Psoas muscle (tissue), 8 donors: Measurements from ENCODE around the gene EMC6. TPM values are rescaled to one million over a fixed set of nuclear protein-coding genes. Genes with fewer than 3 reads are reported as not detected.

Experiments used
- ATAC-seq, 4 donors: fragments of 200-7000 bp; cut with Tn5 transposase; one replicate each; pipeline ENCODE4 v1.9.1; 2020; ENCODE audit warnings: moderate library complexity in 3 of 4, mild to moderate bottlenecking in 2 of 4
- DNase-seq, 2 donors: peaks; one replicate each; pipeline ENCODE4 v3.0.0-alpha.2; 2020
- H3K27ac ChIP-seq: fragments of 200-600 bp; one replicate; pipeline ENCODE4 v1.8.0; 2022
- H3K27me3 ChIP-seq, 3 donors: fragments of 200-600 bp in 1 of 3; one replicate each; pipeline versions ENCODE4 v1.6.1 to v1.8.0; 2013 to 2022; ENCODE audit warnings: low read length in 2 of 3, mild to moderate bottlenecking in 2 of 3, moderate library complexity in 1 of 3; ENCODE audit not compliant: insufficient read depth in 3 of 3
- H3K36me3 ChIP-seq, 2 donors: fragments of 200-600 bp in 1 of 2; one replicate each; pipeline versions ENCODE4 v1.6.1 to v1.8.0; 2013 to 2022; ENCODE audit warnings: low read depth in 1 of 2, mild to moderate bottlenecking in 1 of 2, moderate library complexity in 1 of 2; ENCODE audit not compliant: insufficient read depth in 1 of 2
- H3K4me1 ChIP-seq: fragments of 200-600 bp; one replicate; pipeline ENCODE4 v1.8.0; 2022
- H3K4me3 ChIP-seq: fragments of 200-600 bp; one replicate; pipeline ENCODE4 v1.8.0; 2022; ENCODE audit warnings: mild to moderate bottlenecking
- H3K9me3 ChIP-seq: fragments of 200-600 bp; one replicate; pipeline ENCODE4 v1.8.0; 2022
- CTCF ChIP-seq: fragments of 200-600 bp; IDR thresholded peaks from one replicate; pipeline ENCODE4 v1.8.0; 2022; ENCODE audit warnings: antibody characterized with exemption
- WGBS, 3 donors: extraction: QIAGEN DNeasy Blood & Tissue Kit; methylation state at CpG; one replicate each; pipeline versions ENCODE4 v1.1.6 to v1.1.7; 2013; 5-methylcytosine and 5-hydroxymethylcytosine counted together
- intact Hi-C, 2 donors: fragments of 100-400 bp; cut with DNase I; formaldehyde crosslinking; loops; one replicate each; pipeline versions ENCODE4 v1.11.0 to v1.14.2; 2022
- polyA plus RNA-seq, 3 donors: library from polyadenylated mRNA; stranded (reverse); fragments of 200-250 nt; gene quantifications; one replicate each; pipeline ENCODE4 v1.2.3, GENCODE V29; 2013
- total RNA-seq, 4 donors: library from RNA; stranded (reverse); fragmentation: NEBNext Ultra II Directional in 2 of 4; extraction: Animal tissue kit (Norgen Biotek cat#: 25700) in 2 of 4; gene quantifications; one replicate each; pipeline versions ENCODE4 v1.2.1 to v1.2.4, GENCODE V29; 2021 to 2023
- donor health status: healthy with polysubstance abuse.
- donor health status: DM: no; HTN: no; CAD: no; lungs with moderate emphysema.
- donor health status: Bipolar disorder and iron deficiency.
- donor health status: healthy.
- donor health status: DM: yes; HTN: yes; CAD: no.
- donor health status: DM: no; HTN: no; CAD: no.
- donor health status: DM: no; HTN: no; CAD: no.
- donor health status: DM: yes; HTN: yes; CAD: no.

EMC6 gene
- total and polyA plus RNA-seq, 7 donors, result 91.6 to 270 (median 135) TPM

- ATAC-seq (no peak), DNase-seq (no peak)
- WGBS, 3 donors, result 65 to 71% (median 71%) methylated on average over 19 to 20 of the region's 20 CpGs
- H3K4me1 ChIP-seq, result no peaks in the 10 kb centered on the region
- H3K4me3 ChIP-seq, result no peak overlapping the region
- peaks cover 0 to 21% of the 10 kb centered on the region in 2 donors for H3K36me3 ChIP-seq
- H3K27ac ChIP-seq, result no peak overlapping the region
- TF ChIP-seq CTCF, result no peak
- no peaks in the 10 kb centered on the region for H3K9me3 ChIP-seq
- intact Hi-C loops, result loop anchor here (5.0 kb wide), 3 partner anchors 43 to 138 kb away; partner anchors contain the start of gene HASPIN (in 1 of the 2)
- H3K27me3 ChIP-seq, result no peaks in the 10 kb centered on the region
Observed at GRCh38 chr17:3679531-3680126, 11.0 kb downstream of the EMC6 start.

- intact Hi-C loops, result loop anchor here (5.0 kb wide), 3 partner anchors 41 to 136 kb away; partner anchors contain the start of gene HASPIN (in 1 of the 2)
- WGBS, 3 donors, result 84 to 91% (median 87%) methylated on average over 12 of the region's 12 CpGs
- no peak for TF ChIP-seq CTCF
Observed at GRCh38 chr17:3681057-3681456, 12.4 kb downstream of the EMC6 start.

GRCh38 chr17:3681565-3681964 lies 13.0 kb downstream of the EMC6 start:
- intact Hi-C loops, result loop anchor here (5.0 kb wide), 3 partner anchors 41 to 136 kb away; partner anchors contain the start of gene HASPIN (in 1 of the 2)
- ATAC-seq (no peak), DNase-seq (no peak)
- 80 to 83% (median 81%) methylated on average over 20 of the region's 20 CpGs for WGBS, 3 donors
- Histone ChIP-seq H3K4me3 (no peak overlapping the region), H3K27ac (no peak overlapping the region), H3K36me3 (peaks cover 0 to 21% of the 10 kb centered on the region in 2 donors), H3K9me3 (no peaks in the 10 kb centered on the region), H3K4me1 (no peaks in the 10 kb centered on the region), H3K27me3 (no peaks in the 10 kb centered on the region)
- no peak for TF ChIP-seq CTCF

More at GRCh38 chr17:3681057-3681456, 12.4 kb downstream of the EMC6 start:
- ATAC-seq (no peak), DNase-seq (no peak)
- no peaks in the 10 kb centered on the region for H3K9me3 ChIP-seq
- H3K27me3 ChIP-seq, result no peaks in the 10 kb centered on the region
- no peak overlapping the region for H3K4me3 ChIP-seq
- H3K27ac ChIP-seq, result no peak overlapping the region
- no peaks in the 10 kb centered on the region for H3K4me1 ChIP-seq
- H3K36me3 ChIP-seq, result peaks cover 0 to 21% of the 10 kb centered on the region in 2 donors

- H3K27ac ChIP-seq, result no peak overlapping the region
- H3K36me3 ChIP-seq, result peaks cover 0 to 18% of the 10 kb centered on the region in 2 donors
- DNase-seq (no peak), ATAC-seq (no peak)
- no peak overlapping the region for H3K4me3 ChIP-seq
- no peak for TF ChIP-seq CTCF
- WGBS, 3 donors, result 87 to 91% (median 88%) methylated on average over 12 of the region's 12 CpGs
- no peaks in the 10 kb centered on the region for H3K4me1 ChIP-seq
- intact Hi-C loops, result loop anchor here (5.0 kb wide), 3 partner anchors 40 to 135 kb away; partner anchors contain the start of gene HASPIN (in 1 of the 2)
- H3K27me3 ChIP-seq, result no peaks in the 10 kb centered on the region
- H3K9me3 ChIP-seq, result no peaks in the 10 kb centered on the region
Observed at GRCh38 chr17:3682033-3682432, 13.4 kb downstream of the EMC6 start.
